ENCODE results near the gene DMC1. TPM values are rescaled to one million over a fixed set of nuclear protein-coding genes. Genes with fewer than 3 reads are reported as not detected.

DMC1 gene
- total RNA-seq, 1 experiment from 2014 or later: 0.89 TPM

DNA sequence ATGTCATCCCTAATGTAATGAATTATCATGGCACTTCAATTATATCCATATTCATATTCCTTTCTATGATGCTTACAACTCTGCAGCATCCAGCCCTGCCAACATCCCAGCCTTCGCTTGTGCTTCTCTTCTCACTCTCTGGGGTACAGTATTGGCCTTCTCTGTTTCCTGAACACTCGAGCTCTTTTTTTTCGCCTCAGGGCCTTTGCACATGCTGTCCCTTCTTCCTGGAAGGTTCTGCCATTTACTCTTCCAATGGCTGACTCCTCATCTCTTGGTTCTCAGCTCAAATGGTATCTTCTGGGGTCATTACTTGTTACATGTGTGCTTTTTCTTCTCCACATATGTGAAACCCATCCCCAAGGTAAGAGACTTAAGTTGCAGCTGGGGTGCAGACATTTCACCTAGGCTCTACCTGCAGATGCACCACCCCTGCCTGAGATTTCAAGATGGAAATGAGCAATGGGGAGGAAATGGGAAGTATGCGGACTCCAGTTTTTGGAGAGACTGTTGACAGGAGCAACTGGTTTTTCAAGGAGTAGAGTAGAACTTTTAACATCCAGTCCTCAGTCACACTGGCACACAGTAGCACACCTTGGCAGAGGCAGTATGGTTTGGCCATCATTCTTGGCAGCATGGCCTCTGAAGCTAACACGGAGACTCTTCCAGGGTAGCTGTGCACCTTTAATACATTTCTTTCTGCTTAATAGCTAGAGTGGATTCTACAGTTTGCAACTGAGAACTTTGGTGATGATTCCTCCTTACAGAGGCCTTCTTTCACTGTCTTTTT, 42.4 kb upstream of the DMC1 start:
- Histone ChIP-seq H3K27ac (ENCODE audit: low read depth, low read length) (no peak overlapping the region), H2AFZ (ENCODE audit: low read depth, low read length, poor library complexity, severe bottlenecking) (no peak overlapping the region), H3K9ac (ENCODE audit: low read length) (no peak overlapping the region), H3K4me1 (ENCODE audit: control insufficient read depth in 1 of 2, insufficient read depth in 2 of 2, low read length in 2 of 2) (peaks cover 3 to 21% of the 10 kb centered on the region in 2 experiments), H3K27me3 (ENCODE audit: insufficient read depth, low read length) (no peaks in the 10 kb centered on the region), H3K79me2 (ENCODE audit: insufficient read depth, low read length) (no peaks in the 10 kb centered on the region), H3K36me3 (ENCODE audit: control insufficient read depth in 1 of 2, insufficient read depth in 2 of 2, low read length in 2 of 2) (no peaks in the 10 kb centered on the region), H3K4me2 (ENCODE audit: low read length) (no peak overlapping the region), H3K9me3 (ENCODE audit: control insufficient read depth in 1 of 2, insufficient read depth in 1 of 2, low read depth in 1 of 2, low read length in 2 of 2) (no peaks in the 10 kb centered on the region), H4K20me1 (ENCODE audit: insufficient read depth) (no peaks in the 10 kb centered on the region), H3K4me3 (replicated peaks in 1 of 2; ENCODE audit: low read depth in 1 of 2, low read length in 2 of 2) (no peak overlapping the region), H3K9me2 (ENCODE audit: insufficient read depth) (no peaks in the 10 kb centered on the region)
- ATAC-seq (no peak), DNase-seq (ENCODE audit: low read depth, low spot score) (no peak)
- no TSS peak for BruUV-seq (replicated peaks)
- ChIA-PET POLR2A (no interaction called here), RAD21 (ENCODE audit: low non-redundant PET in 1 of 2, low total read pairs in 2 of 2, uncharacterized antibody in 2 of 2, unreplicated experiment in 2 of 2) (no interaction called here), CTCF (no interaction called here)
- TF ChIP-seq FOSL1 (IDR thresholded peaks at IDR 0.05; ENCODE audit: low read depth) (no peak), POLR2AphosphoS5 (IDR thresholded peaks at IDR 0.05; ENCODE audit: low read depth, low read length) (no peak), EGR1 (IDR thresholded peaks at IDR 0.05; ENCODE audit: low read depth) (no peak), JUND (IDR thresholded peaks at IDR 0.05) (no peak), POLR2A (IDR thresholded peaks at IDR 0.05; ENCODE audit: borderline replicate concordance, extremely low read depth, insufficient read depth, insufficient read length) (no peak), TCF7L2 (IDR thresholded peaks at IDR 0.05; ENCODE audit: borderline replicate concordance, extremely low read depth, insufficient read depth, insufficient read length) (no peak), EZH2phosphoT487 (IDR thresholded peaks at IDR 0.05; ENCODE audit: borderline replicate concordance) (no peak), ELF1 (IDR thresholded peaks at IDR 0.05; ENCODE audit: borderline replicate concordance, low read depth) (no peak), ZNF274 (IDR thresholded peaks at IDR 0.05; ENCODE audit: low read depth, low read length) (no peak), SP1 (IDR thresholded peaks at IDR 0.05; ENCODE audit: low read depth) (no peak), YY1 (IDR thresholded peaks at IDR 0.05; ENCODE audit: extremely low read depth, insufficient replicate concordance, low read depth, low read length) (no peak), CEBPB (IDR thresholded peaks at IDR 0.05; ENCODE audit: low read depth) (no peak), ZFX (IDR thresholded peaks at IDR 0.05) (no peak), SIN3A (IDR thresholded peaks at IDR 0.05; ENCODE audit: low read depth) (no peak), RAD21 (IDR thresholded peaks at IDR 0.05; ENCODE audit: low read depth) (no peak), SRF (IDR thresholded peaks at IDR 0.05; ENCODE audit: low read depth) (no peak), CBX3 (IDR thresholded peaks at IDR 0.05; ENCODE audit: low read depth) (no peak)
- TF ChIP-seq, protein P1, sequence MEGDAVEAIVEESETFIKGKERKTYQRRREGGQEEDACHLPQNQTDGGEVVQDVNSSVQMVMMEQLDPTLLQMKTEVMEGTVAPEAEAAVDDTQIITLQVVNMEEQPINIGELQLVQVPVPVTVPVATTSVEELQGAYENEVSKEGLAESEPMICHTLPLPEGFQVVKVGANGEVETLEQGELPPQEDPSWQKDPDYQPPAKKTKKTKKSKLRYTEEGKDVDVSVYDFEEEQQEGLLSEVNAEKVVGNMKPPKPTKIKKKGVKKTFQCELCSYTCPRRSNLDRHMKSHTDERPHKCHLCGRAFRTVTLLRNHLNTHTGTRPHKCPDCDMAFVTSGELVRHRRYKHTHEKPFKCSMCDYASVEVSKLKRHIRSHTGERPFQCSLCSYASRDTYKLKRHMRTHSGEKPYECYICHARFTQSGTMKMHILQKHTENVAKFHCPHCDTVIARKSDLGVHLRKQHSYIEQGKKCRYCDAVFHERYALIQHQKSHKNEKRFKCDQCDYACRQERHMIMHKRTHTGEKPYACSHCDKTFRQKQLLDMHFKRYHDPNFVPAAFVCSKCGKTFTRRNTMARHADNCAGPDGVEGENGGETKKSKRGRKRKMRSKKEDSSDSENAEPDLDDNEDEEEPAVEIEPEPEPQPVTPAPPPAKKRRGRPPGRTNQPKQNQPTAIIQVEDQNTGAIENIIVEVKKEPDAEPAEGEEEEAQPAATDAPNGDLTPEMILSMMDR (IDR thresholded peaks at IDR 0.05 in 2 of 3, conservative IDR thresholded peaks at IDR 0.05 in 1 of 3; ENCODE audit: borderline replicate concordance in 1 of 3, insufficient read depth in 1 of 3, low read depth in 2 of 3, low read length in 2 of 3): no peak
- TF ChIP-seq, protein P2, sequence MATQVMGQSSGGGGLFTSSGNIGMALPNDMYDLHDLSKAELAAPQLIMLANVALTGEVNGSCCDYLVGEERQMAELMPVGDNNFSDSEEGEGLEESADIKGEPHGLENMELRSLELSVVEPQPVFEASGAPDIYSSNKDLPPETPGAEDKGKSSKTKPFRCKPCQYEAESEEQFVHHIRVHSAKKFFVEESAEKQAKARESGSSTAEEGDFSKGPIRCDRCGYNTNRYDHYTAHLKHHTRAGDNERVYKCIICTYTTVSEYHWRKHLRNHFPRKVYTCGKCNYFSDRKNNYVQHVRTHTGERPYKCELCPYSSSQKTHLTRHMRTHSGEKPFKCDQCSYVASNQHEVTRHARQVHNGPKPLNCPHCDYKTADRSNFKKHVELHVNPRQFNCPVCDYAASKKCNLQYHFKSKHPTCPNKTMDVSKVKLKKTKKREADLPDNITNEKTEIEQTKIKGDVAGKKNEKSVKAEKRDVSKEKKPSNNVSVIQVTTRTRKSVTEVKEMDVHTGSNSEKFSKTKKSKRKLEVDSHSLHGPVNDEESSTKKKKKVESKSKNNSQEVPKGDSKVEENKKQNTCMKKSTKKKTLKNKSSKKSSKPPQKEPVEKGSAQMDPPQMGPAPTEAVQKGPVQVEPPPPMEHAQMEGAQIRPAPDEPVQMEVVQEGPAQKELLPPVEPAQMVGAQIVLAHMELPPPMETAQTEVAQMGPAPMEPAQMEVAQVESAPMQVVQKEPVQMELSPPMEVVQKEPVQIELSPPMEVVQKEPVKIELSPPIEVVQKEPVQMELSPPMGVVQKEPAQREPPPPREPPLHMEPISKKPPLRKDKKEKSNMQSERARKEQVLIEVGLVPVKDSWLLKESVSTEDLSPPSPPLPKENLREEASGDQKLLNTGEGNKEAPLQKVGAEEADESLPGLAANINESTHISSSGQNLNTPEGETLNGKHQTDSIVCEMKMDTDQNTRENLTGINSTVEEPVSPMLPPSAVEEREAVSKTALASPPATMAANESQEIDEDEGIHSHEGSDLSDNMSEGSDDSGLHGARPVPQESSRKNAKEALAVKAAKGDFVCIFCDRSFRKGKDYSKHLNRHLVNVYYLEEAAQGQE (IDR thresholded peaks at IDR 0.05; ENCODE audit: low read depth): no peak
- intact Hi-C loops (cut with micrococcal nuclease): no loop called here

All from HCT116 (cell line).